GM19328 (cell line): Measurements from ENCODE around the gene ATXN10.
"Not testable (repeated sequence)": the region's sequence is repeated elsewhere in the genome, so short reads cannot be mapped to it uniquely, and the experiment has no call there.

Experiments
- ATAC-seq: cut with Tn5 transposase; IDR thresholded peaks from one replicate; pipeline ENCODE4 v1.9.1; 2021; ENCODE audit warnings: mild to moderate bottlenecking, moderate library complexity; ENCODE audit not compliant: unreplicated experiment

ATXN10 gene

GRCh38 chr22:45781966-45782365, 110.3 kb downstream of the ATXN10 start:
- no peak for ATAC-seq

- ATAC-seq = no peak
Observed at GRCh38 chr22:45783021-45783420, 111.4 kb downstream of the ATXN10 start.

GRCh38 chr22:45783690-45784089, 112.1 kb downstream of the ATXN10 start:
- no peak for ATAC-seq

- ATAC-seq = no peak
Observed at GRCh38 chr22:45784357-45785277, 113.0 kb downstream of the ATXN10 start.

GRCh38 chr22:45785458-45785857, 113.8 kb downstream of the ATXN10 start:
- no peak for ATAC-seq

GRCh38 chr22:45786726-45787125, 115.1 kb downstream of the ATXN10 start:
- ATAC-seq = no peak

GRCh38 chr22:45787759-45788158, 116.1 kb downstream of the ATXN10 start:
- ATAC-seq = no peak

GRCh38 chr22:45788522-45788921, 116.9 kb downstream of the ATXN10 start:
- no peak for ATAC-seq

GRCh38 chr22:45790401-45790800, 118.8 kb downstream of the ATXN10 start:
- ATAC-seq = no peak

GRCh38 chr22:45793161-45793560, 121.5 kb downstream of the ATXN10 start:
- no peak for ATAC-seq

- no peak for ATAC-seq
Observed at GRCh38 chr22:45793892-45794291, 122.3 kb downstream of the ATXN10 start.

- ATAC-seq = not testable (repeated sequence)
Observed at GRCh38 chr22:45796009-45796408, 124.4 kb downstream of the ATXN10 start.

- ATAC-seq = no peak
Observed at GRCh38 chr22:45799291-45799690, 127.7 kb downstream of the ATXN10 start.

GRCh38 chr22:45802054-45802453, 130.4 kb downstream of the ATXN10 start:
- no peak for ATAC-seq

GRCh38 chr22:45804319-45804985, 132.8 kb downstream of the ATXN10 start:
- ATAC-seq = no peak

GRCh38 chr22:45804986-45805325, 133.3 kb downstream of the ATXN10 start:
- ATAC-seq = no peak

- no peak for ATAC-seq
Observed at GRCh38 chr22:45805413-45805812, 133.8 kb downstream of the ATXN10 start.

GRCh38 chr22:45807156-45807915, 135.7 kb downstream of the ATXN10 start:
- ATAC-seq = no peak

GRCh38 chr22:45812910-45813309, 141.3 kb downstream of the ATXN10 start:
- no peak for ATAC-seq

- ATAC-seq = no peak
Observed at GRCh38 chr22:45814198-45814597, 142.6 kb downstream of the ATXN10 start.

GRCh38 chr22:45816776-45817175, 145.1 kb downstream of the ATXN10 start:
- ATAC-seq = no peak
